Posterior cingulate gyrus (tissue), 11 donors: ENCODE results near the gene SERAC1.

Experiments used
- DNase-seq, 10 donors: peaks; one replicate each; pipeline versions ENCODE4 v3.0.0 to v3.0.0-alpha.2; 2020 to 2021; ENCODE audit warnings: mixed read lengths in 3 of 10
- intact Hi-C: fragments of 100-400 bp; cut with DNase I; formaldehyde crosslinking; loops from one replicate; pipeline ENCODE4 v1.15.1; 2023

Gene SERAC1

DNA sequence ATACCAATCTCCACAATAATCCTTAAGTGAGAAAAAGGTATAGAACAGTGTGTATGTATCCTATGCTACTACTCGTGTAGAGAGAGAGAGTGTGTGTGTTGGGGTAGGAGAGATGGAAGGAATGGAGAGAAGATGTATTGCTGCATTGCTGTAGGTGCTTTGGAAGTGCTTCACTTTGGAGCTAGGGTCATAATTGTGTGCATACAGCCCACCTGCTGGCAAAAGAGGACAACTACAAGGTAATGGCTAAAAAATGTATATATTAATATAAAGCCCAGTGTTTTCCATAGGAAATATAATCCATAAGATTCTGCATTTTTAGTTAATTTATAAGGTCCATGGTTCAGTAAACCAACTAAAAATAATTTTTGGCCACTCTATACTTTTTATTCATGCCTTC lies 36.1 kb downstream of the SERAC1 start:
- intact Hi-C loops: no loop called here

DNA sequence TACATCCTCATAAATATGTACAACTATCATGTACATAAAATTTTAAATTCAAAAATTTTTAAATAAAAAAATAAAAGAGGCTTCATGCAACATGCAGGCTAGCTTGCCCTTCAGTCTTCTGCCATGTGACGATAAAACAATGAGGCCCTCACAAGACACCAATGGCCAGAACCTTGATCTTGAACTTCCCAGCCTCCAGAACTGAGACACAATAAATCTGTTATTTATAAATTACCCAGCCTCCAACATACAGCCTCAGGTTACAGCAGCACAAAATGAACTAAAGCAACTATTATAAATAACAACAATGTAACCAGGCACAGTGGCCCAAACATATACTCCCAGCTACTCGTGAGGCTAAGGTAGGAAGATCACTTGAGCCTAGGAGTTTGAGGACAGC lies 42.8 kb downstream of the SERAC1 start:
- intact Hi-C loops: no loop called here
- no peak for DNase-seq

More for the DNA sequence above, 36.1 kb downstream of the SERAC1 start:
- DNase-seq: no peak

DNA sequence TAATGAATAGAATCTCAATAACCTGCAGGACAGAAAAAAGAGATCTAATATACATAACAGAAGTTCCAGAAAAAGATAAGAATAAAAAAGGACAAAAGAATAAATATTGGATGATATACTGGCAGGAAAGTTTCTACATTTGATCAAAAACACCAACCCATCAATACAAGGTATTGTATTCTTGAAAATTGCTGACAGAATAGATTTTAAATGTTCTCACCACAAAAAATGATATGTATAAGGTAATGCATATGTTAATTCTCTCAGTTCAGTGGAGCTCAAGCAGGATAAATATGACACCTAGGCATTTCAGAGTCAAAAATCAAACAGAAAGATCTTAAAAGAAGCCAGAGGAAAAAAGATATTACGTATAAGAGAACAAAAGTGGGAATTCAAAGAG lies 43.8 kb downstream of the SERAC1 start:
- intact Hi-C loops: no loop called here
- DNase-seq: no peak

DNA sequence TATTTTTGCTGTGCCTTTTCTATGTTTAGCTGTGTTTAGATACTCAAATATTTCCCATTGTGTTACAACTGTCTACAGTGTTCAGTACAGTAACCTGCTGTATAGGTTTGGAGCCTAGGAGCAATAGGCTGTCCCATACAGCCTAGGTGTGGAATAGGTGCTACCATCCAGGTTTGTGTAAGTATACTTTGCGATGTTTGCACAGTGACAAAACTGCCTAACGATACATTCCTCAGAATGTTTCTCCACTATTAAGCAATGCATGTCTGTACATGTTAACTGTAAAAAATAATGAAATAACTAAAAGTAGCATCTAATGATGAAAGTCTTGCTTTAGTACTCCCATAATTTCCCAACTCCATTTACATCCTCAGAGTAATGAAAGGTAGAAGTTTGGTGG lies 46.0 kb downstream of the SERAC1 start:
- intact Hi-C loops: no loop called here

DNA sequence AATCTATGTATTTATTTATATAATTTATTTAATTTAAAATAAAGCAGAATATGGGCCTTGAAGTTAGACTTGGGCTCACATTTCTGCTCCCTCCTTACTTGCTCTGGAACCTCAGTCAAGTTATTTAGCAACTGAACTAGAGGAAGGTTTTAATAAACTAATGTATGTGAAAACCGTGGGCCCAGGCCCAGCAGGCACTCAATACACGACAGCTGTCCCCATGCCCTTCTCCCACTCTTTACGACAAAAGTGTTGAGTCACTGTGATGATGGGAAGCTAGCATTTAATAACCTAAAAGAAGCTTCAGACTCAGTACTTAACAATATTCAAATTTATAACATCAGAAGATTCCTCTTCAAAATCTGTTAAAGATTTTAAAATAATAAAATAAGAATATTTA lies 46.7 kb downstream of the SERAC1 start:
- no peak for DNase-seq
- intact Hi-C loops: no loop called here

More for the DNA sequence above, 46.0 kb downstream of the SERAC1 start:
- DNase-seq: no peak

DNA sequence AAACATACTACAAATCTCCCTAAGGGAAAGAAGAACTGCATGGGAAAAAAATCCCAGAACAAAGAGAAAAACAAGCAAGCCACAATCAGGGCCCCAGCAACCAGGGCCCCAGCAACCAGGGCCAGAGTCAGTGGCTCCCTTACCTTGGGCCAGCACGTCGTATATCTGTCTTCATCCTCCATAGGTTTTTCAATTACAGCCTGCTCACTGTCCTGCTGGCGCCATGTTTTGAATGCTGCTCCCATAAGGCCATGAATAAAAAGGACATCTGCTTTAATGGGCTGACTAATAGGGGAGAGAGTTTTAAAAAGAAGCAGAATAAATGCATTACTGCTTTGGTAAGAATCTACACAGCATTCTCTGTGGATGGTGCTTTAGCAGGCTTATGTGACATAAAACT lies 49.2 kb downstream of the SERAC1 start:
- intact Hi-C loops: no loop called here
- no peak for DNase-seq

DNA sequence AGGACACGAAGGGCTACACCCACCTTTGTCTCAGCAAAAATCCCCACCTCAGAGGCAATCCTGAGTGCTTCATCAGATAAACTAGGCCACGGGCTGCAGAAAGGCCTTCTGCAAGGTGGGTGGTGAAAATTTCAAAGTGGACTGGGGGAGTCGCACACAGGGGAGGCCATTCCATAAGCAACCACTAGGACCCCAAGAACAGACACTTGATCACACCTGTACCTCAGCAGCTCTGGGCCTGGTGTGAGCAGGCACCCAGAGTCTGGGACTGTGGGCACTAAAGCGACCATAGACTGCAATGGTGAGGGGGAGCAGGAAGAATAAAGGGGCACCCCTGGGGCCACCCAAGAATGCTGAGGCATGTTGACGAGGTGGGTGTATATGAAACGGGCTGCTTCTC lies 52.6 kb downstream of the SERAC1 start:
- intact Hi-C loops: no loop called here
- DNase-seq: no peak

DNA sequence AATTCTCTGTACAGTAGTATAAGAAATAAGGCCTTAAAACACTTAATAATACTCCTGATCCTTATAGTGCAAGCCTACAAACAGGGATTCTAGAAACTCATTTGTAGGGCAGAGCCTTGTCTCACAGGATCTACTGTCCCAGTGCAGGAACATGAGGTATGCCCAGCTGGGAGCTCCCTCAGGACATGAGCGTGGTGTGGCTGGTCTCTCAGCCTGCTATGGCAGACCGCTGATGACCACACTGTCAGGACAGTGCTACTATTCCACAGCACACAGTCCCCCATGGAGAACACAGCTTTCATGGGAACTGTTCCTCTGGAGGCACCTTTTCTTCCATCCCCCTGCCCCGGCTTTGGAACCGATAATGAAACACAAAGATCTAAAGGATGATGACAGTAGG lies 53.0 kb downstream of the SERAC1 start:
- intact Hi-C loops: no loop called here
- no peak for DNase-seq

DNA sequence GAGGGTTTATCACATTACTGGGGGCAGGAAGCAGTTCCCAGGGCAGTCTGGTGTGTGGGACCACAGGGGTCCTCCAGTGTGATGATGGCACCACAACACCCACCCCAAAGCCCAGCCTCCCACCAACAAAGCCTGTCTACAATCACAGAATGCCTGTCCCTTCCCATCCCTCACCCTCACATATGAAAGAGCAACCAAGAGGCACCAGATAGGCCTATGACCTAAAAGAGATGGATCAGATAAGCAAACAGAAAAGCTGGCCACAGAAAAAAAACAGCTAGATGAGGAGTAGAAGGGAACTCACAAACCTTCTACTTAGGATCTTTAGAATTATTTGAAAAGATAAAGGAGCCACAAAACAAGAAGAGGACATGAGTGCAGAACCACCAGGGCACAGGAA lies 54.3 kb downstream of the SERAC1 start:
- intact Hi-C loops: no loop called here

DNA sequence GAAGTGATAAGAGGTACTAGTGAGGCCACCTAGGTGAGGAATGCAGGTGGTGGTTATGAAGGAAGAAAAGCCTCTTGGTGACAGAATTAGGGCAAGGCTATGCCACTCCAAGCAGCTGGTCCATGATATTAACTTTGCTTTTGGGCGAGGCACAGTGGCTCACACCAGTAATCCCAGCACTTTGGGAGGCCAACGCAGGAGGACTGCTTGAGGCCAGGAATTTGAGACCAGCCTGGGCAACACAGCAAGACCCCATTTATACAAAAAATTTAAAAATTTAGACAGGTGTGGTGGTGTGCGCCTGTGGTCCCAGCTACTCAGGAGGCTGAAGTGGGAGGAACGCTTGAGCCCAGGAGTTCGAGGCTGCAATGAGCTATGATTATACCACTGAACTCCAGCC lies 56.1 kb downstream of the SERAC1 start:
- intact Hi-C loops: no loop called here
- no peak for DNase-seq

More for the DNA sequence above, 54.3 kb downstream of the SERAC1 start:
- DNase-seq: no peak

DNA sequence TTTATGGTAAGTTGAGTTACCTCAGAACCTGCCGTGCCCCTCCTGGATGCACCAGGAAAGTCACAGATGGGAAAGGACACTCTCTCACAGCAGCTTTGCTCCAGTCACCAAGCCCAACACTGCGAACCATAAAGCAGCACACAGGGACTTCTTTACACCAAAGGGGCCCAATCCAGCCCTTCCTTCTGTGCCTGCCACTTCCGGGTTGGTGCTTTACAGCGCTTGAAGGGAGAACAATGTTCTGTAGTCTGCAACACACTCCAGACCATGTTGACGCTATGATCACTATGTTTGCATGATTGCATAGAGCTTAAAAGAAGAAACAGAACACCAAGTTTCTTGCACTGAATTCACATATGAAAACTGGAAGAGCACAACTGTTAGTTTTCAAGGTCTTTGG lies 57.1 kb downstream of the SERAC1 start:
- intact Hi-C loops: no loop called here
- DNase-seq: peak in 2 of 10 donors; percentile 26 to 31

DNA sequence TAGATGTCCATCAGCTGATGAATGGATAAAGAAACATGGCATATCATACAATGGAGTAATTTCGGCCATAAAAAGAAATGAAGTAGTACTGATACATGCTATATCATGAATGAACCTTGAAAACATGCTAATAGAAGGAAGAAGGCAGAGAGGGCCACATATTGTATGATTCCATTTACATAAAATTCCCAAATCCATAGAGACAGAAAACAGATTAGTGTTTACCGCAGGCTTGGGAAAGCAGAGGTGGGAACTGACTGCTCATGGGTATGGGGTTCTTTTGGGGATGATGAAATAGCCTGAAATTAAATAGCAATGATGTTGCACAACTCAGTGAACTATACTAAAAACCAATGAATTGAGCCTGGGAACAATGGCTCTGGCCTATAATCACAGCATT lies 58.3 kb downstream of the SERAC1 start:
- DNase-seq: no peak

DNA sequence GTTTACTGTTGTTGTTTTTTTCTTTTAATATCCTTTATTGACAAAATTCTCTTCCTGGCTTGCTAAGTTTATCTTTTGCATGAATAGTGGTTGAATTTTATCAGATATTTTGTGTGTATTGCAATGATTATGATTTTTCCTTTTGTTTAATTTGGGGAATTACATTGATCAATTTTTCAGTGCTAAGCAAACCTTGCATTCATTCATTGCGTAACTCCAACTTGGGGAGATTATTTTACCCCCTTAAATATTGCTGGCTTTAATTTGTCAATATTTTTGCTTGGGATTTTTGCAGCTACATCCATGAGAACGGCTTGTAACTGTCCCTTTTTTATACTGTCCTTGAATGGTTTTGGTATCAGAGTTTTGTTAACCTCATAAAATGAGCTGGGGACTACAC lies 63.4 kb downstream of the SERAC1 start:
- DNase-seq: no peak
- intact Hi-C loops: no loop called here

More for the DNA sequence above, 58.3 kb downstream of the SERAC1 start:
- intact Hi-C loops: no loop called here

DNA sequence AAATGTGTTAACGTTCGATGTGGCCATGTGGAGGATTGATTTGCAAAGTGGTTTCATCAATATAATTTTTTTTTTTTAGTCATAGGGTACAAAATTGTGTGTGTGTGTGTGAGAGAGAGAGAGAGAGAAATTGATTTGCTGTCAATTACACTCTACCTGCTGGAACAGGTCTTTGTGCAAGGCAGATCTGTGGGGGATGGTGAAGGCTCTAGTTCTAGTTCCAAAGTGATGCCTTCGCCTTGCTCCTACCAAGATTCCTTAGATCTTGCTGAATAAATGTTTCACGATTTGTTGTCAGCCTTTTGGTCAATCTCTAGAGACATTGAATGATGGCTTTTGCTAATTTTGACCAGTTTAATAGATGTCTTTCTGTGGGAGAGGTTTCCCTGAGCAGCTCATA lies 64.8 kb downstream of the SERAC1 start:
- intact Hi-C loops: no loop called here
- DNase-seq: no peak

DNA sequence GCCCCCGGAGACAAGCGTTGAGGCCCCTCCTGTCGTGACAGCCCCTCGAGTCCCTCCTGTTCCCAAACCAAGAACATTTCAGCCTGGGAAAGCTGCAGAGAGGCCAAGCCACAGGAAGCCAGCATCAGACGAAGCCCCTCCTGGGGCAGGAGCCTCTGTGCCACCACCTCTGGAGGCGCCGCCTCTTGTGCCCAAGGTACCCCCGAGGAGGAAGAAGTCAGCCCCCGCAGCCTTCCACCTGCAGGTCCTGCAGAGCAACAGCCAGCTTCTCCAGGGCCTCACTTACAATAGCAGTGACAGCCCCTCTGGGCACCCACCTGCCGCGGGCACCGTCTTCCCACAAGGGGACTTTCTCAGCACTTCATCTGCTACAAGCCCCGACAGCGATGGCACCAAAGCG lies 72.4 kb downstream of the SERAC1 start:
- intact Hi-C loops: no loop called here
- DNase-seq: no peak

DNA sequence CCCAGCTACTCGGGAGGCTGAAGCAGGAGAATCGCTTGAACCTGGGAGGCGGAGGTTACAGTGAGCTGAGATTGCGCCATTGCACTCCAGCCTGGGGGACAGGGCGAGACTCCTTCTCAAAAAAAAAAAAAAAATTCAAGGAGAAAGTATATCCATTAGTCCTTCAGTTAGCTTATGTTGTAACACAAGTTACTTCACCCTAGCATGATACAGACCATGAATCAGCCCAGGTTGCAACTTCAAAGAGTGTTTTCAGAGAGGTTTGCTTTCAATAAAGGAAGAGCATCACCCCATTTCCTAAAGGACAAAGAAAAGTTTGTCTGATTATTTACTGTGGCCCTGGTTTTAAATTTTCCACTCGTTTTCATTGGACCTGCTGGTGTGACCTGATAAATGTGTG lies 73.0 kb downstream of the SERAC1 start:
- no peak for DNase-seq
- intact Hi-C loops: no loop called here

DNA sequence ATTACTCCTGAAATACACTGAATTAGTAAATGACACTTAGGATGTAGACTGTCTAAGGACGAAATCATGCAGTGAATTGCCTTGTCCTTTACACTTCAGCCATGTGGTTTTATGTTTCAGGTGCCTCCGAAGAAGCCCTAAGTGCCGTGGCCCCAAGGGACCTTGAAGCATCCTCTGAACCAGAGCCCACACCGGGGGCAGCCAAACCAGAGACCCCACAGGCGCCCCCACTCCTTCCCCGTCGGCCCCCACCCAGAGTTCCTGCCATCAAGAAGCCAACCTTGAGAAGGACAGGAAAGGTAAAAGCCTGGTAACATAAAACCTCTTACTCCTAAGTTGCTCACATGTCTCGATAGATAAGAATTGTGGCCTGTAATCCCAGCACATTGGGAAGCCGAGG lies 75.3 kb downstream of the SERAC1 start:
- intact Hi-C loops: no loop called here

DNA sequence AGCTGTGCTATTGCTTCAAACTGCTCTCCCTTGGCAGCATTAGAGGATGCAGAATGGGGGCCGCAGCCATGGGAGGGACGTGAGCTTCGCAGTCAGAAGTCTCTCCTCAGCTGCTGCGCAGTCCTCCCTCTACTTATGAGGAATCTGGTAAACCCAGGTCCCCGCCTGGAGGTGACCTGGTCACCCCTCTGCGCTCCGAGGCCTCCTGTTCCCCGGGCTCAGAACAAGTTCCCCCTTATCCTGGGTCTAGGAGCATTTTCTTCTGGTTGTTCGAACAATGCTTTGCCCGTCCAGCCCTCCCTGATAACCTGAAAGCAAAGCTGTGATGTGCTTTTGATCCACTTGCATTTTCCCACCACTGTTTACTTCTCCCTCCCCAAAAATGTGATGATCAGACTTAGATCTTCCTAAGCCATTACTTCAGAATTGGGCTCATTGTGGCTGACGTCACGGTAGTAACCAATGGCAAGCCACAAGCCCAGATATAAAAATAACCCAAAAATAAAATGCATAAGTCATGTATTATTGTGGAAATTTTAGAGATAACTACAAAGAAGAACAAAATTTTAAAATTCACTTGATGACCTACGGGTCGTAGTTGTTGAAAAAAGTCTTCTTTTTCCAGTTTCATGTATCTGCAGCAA lies 80.7 kb downstream of the SERAC1 start:
- intact Hi-C loops: no loop called here
- no peak for DNase-seq

More for the DNA sequence above, 75.3 kb downstream of the SERAC1 start:
- DNase-seq: peak in 1 of 10 donors; percentile 67

DNA sequence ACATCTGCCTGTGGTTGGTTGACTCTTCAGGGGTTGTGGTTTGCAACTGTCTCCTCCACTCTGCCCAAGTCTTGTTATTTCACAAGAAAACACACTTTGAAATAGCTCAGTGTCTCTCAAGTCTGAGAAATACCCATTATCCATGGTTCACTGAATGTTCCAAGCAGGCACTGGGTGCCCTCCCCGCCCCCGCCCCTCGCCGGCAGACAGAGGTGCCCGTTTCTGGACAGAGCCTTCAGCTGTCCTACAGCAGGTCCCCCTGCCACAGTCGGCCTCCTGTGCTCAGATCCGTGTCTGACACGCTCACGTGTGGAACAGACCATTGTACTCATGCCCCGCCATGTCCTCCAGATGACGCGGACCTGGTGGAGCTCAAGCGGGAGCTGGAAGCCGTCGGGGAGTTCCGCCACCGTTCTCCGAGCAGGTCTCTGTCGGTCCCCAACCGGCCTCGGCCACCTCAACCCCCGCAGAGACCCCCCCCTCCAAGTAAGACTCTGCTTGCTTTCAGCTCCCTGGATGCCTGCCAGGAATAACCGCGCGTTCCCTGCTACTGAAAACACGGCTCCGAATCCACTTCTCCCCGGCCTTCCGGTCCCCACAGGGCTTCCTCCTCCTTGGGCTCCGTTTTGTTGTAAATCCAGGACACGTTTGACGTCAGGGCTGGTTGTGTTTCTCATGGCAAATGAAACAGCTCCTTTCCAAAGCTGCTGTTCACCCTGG lies 81.4 kb downstream of the SERAC1 start:
- intact Hi-C loops: no loop called here
- DNase-seq: peak in 6 of 10 donors; percentile 25 to 88 (median 66)

DNA sequence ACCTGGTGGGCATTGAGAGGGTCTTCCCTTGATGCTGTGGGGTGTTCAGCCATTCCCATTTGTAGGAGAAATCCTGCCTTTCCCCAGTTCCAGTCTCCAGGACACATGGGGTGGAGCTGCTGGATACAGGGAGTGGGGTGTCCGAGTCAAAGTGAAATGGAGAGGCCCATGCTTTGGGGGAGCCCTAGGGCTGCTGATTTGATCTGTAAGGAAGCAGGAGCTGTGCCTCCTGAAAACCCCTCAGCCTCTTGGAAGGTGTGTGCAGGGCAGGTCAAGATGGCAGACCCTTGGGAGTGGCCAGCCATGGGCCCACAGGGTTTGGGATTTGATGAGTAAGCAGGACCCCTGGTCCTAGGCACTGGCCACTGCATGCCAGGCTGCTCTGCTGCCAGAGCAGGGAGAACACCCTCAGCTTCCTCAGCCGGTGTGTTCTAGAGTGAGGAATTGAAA lies 82.0 kb downstream of the SERAC1 start:
- intact Hi-C loops: no loop called here
- DNase-seq: peak in 1 of 10 donors; percentile 70

DNA sequence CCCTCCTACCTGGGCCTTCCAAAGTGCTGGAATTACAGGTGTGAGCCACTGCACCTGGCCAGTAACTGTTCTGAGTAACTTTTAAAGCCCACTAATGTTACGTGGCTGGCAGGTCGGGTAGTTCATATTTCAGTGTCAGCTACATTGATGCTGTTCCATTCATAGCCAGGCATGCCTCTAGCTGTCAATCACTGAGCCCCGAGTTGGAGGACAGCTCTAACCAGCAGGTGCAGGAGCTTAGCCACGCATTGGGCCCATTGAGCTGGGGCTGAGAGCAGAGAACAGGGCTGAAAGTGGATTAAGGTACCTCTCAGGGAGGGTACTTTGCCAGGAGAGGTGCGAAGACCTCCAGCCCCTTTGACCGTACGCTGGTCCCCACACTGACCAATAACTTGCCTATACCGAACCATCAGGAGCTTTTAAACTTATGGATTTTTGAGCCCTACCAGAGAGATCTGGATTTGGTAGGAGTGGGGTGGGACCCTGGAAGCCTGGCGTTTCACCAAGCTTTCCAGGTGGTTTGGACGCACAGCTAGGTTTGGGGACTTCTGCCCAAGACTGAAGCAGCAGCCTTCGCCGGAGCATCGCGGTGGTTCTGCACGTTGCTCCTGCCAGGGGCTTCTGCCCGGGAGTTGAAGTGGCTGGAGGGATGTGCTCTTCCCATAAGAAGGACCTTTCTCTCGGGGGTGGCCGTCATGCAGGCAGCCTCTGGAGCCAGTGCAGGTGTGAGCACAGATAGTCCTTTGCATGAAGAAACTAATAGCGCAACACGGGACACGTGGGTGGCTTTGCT lies 82.6 kb downstream of the SERAC1 start:
- peak in 1 of 10 donors; percentile 69 for DNase-seq
- intact Hi-C loops: no loop called here
